GM21737 (cell line): ENCODE results near the gene UBXN2A.
"Not testable (repeated sequence)": the region's sequence is repeated elsewhere in the genome, so short reads cannot be mapped to it uniquely, and the experiment has no call there.

ENCODE experiments used
- ATAC-seq: cut with Tn5 transposase; IDR thresholded peaks from one replicate; pipeline ENCODE4 v1.9.1; 2021; ENCODE audit warnings: mild to moderate bottlenecking, moderate library complexity; ENCODE audit not compliant: unreplicated experiment

Gene UBXN2A

DNA sequence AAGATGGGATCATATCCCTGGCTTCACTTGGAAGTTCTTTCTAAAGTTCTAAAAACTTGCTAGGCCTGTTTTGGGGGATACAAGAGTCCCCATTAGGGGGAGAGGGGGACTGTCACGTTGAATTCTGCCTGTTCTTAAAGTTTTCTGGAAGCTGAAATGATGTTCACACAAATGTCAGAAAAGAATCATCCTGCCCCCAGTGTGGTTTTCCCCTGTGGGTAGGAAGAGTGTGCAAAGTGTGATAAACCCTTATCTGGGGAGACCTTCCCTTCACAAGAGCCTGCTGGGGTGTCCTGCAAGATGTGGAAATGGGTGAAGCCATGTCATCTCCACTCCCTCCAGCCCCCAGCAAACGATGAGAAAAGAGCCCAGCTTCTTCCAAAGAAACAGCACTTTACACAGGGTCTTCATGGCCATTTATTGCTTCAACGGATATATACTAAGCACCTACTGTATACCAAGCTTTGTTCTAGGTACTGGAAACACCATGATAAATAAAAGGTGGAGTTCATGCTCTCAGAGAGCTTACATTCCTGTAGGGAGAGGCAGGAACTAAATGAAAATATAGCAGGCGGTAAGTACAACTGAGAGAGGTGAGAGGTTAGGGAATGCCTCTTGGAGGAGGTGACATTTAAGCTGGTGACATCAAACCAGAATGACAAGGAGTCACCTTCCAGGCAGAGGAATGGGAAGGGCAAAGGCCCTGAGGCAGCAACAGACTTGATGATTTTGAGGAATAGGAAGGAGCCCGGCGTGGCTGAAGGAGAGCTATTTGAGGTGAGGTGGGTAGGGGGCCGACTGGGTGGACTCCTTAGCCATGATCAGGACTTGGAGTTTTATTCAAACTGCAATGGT, 71.2 kb downstream of the UBXN2A start:
- no peak for ATAC-seq

DNA sequence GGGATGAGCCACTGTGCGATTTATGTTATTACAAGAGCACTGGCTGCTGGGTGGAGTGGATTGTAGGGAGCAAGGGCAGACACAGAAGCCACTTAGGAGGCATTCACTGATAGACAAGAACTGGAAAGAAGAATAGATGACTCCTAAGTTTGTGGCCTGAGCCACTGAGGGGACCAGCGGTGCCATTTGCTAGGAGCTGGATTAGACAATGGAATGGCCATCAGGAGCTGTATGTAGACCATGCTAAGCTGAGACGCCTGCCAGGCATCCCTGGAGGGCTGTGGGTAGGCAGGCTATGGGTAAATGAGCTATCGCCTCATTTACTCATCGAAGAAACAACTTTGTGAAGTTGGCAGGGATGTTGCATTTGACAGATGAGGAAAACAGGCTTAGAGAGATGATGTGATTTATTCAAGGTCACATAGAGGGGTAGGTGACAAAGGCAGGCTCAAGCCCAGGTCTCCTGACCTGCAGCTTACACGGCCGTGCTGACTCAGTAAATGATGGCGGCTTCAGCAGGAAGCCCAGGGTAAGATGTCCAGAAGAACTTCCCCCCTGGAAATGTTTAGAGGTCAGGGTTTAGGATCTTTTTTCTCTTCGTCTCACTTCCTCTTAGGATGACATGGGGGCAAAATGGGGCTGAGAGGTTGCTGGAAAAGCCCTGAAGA, 72.4 kb downstream of the UBXN2A start:
- no peak for ATAC-seq

DNA sequence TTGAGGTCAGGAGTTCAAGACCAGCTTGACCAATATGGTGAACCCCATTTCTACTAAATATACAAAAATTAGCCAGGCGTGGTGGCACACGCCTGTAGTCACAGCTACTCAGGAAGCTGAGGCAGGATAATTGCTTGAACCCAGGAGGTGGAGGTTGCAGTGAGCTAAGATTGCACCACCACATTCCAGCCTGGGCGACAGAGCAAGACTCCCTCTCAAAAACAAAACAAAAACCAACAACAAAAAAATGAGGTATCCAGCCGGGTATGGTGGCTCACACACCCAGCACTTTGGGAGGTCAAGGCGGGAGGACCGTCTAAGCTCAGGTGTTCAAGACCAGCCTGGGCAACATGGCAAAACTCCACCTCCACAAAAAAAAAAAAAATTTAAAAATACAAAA, 74.6 kb downstream of the UBXN2A start:
- not testable (repeated sequence) for ATAC-seq

DNA sequence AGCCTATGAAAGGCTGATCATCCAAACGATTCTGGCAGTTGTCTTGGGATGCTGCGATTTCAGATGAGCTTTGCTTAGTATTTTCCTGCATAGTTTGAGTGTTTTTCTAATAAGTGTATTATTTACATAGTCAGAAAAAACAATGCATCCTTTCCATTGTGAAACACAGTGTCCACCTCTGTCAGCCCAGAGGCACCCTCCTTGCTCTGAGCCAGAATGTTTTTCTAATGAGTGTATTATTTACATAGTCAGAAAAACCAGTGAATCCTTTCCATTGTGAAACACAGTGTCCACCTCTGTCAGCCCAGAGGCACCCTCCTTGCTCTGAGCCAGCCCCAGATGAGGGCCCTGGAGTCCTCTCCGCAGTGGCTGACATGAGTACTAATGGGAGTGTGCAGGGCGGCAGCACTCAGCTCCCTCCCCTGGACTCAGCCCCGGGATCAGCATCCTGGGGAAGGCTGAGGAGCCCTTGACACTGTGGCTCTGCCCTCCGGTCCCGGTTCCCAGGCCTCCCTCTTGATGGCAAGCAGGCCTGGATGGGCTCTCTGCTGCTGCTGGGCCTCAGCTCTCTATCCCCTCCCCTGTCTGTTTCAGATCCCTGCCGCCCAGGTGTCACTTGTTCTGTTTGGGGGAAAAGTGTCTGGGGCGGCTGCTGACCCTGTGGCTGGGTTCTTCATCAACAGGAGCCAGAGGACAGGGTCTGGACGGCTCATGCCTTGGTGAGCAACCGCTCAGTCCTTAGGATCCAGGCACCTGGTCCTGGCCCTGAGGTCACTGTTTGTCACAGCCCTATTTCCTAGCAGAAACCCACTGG, 75.5 kb downstream of the UBXN2A start:
- no peak for ATAC-seq

DNA sequence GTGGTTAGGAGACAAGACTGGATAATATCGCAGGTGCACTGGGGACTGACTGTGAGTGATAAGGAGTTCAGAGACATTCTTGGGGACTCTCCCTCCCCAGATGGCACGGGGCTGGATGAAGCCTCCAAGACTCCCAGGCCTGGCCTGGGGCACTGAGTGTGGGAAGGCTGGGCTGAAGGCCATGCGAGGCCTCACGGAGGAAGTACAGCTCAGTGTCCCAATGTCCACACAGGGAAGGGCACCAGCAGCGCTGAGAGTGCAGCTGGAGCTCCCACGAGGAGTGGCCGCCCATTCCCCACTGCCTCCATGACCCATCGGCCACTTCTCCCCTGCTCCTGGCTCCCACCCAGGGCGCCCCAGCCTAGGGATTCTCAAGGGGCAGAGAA, 76.1 kb downstream of the UBXN2A start:
- ATAC-seq = no peak

DNA sequence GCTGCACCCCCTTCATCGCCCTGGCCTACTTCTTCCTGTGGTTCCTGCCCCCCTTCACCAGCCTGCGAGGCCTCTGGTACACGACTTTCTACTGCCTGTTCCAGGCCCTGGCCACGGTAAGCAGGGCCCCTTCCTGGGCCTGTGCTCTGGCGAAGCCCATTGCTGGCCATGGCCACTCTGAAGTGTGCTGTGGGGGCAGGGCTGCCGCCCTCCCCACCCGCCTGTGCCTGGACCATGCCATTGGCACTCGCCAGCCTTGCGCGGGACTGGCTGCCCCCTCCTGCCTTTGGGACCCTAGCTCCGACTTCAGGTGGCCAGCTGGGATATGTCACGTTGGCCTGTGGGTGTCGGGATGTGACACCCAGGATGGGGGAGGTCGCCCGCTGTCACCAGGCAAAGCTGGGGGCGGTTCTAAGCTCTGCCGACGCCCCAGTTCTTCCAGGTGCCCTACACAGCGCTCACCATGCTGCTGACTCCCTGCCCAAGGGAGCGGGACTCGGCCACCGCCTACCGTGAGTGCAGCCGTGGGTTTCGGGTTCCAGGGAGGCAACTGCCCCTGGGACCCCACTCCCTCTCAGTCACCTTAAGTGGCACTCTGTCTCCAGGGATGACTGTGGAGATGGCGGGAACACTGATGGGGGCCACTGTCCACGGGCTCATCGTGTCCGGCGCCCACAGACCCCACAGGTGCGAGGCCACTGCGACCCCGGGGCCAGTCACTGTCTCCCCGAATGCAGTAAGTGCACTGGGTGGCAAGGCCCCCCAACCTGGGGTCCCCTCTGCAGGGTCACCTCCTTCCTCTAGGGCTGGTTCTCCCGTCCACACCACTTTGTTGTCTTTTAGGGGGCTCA, 76.8 kb downstream of the UBXN2A start:
- ATAC-seq = no peak

DNA sequence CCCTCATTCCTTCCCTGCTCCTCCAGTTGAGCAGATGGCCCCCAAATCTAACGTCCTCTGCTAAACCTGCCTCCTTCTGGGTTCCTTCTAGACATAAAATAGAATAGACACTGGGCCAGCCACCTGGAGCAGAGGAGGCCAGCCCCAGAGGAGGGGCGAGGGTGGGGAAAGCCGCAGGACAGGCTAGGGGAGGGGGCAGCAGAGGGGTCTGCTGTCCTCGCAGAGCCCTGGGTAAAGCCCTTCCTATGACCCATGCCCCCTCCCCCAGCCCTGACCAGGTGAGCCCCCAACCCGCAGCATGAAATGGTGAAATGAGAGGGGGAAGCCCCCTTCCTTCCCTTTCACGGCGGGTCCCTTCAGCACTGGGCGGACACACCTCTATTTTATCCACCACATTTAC, 77.4 kb downstream of the UBXN2A start:
- ATAC-seq = no peak

DNA sequence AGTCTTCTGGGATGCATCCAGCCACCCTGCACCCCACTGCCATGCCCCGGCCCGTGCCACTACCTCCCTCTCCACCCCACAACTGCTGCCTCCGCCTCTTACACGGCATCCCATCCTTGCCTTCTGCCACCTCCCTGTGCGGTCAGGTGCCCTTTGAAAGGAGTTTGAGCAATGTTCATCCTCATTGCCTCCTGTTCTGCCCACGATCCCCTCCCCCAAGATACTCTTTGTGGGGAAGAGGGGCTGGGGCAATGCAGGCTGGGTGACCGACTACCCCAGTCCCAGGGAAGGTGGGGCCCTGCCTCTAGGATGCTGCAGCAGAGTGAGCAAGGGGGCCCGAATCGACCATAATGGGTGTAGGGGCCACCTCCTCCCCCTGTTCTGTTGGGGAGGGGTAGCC, 78.0 kb downstream of the UBXN2A start:
- no peak for ATAC-seq

DNA sequence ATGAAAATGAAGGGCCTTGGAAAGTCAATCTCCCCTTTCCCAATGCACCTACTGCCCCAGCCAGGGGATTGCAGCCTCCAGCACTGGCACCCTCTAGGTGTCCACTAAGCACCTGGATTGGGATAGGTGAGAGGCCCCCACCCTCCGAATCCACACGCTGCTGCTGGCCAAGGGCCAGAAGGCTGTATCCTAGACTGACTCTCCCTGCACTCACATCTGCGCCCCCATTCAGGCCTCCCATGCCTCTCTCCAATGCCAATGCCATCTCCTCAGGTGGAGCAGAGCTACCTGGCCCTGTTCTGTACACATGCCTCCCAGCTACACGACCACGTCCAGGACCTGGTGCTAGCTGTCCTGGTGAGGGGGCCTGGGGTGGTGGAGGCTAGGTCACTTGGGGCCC, 79.5 kb downstream of the UBXN2A start:
- no peak for ATAC-seq

DNA sequence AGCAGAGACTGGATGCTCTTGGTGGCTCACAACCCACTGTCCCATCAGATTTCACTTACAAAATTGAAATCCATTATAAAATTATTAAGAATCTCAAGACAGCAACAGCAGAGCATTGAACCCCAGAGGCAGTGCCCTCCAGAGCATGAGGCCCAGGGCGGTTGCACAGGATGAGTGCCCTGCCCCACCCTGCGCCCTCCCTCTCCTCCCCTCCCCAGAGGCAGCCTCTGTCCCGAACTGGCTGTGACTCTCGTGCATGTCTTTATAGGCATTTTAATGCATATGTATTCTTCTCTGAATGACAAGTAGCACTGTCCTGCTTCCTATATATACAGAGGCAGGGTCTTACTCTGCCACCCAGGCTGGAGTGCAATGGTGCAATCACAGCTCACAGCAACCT, 80.0 kb downstream of the UBXN2A start:
- ATAC-seq = no peak

DNA sequence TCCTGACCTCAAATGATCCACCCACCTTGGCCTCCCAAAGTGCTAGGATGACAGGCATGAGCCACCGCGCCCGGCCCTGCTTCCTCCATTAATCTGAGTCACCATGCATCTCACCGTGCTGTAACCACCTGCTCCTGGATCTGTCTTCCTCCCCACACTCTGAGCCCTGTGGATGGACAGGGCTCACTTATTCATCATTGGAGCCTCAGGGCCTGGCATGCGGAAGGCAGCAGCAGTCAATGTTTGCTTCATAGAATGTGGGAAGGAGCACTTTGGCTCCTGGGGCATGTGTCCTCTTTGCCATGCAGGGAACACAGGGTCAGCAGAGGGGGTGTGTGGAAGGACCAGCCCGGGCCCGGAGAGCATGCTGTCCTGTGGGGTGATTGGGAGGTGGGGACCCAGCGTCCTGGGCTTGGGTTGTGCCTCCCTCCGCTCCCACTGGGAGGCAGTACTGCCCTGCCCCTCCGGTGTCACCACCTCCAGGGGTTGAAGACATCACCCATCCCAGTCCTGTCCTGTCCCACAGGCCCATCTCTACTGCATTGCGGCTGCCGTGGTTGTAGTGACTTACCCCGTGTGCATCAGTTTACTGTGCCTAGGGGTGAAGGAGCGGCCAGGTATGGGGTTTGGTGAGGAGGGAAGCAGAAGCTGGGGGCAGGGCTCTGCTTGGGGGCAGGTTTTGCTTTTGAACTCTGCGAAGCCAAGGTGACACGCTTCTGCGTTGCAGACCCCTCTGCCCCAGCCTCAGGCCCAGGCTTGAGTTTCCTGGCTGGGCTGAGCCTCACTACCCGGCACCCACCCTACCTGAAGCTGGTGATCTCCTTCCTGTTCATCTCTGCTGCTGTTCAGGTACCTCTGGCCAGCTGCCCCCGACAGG, 81.1 kb downstream of the UBXN2A start:
- no peak for ATAC-seq

DNA sequence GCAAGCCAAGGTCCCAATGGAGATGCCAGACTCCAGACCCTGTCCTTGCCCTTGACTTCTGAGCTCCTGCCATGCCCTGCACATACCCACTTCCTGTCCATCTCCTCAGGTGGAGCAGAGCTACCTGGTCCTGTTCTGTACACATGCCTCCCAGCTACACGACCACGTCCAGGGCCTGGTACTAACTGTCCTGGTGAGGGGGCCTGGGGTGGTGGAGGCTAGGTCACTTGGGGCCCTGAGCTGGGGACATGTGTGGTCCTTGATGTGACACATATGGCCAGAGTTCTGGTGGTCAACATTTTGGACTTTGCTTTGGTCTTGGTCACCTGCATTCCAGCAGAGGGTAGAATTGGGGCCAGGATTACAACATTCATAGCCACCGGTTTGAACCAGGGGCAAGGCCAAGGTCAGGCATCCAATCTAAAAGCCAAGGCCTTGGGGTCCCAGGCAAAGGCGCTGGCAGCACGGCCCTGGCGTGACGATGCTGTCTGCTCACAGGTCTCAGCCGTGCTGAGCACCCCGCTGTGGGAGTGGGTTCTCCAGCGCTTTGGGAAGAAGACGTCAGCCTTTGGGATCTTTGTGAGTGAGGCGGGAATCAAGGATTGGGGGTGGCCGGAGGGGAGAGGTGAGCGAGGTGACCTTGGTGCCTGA, 82.2 kb downstream of the UBXN2A start:
- no peak for ATAC-seq

DNA sequence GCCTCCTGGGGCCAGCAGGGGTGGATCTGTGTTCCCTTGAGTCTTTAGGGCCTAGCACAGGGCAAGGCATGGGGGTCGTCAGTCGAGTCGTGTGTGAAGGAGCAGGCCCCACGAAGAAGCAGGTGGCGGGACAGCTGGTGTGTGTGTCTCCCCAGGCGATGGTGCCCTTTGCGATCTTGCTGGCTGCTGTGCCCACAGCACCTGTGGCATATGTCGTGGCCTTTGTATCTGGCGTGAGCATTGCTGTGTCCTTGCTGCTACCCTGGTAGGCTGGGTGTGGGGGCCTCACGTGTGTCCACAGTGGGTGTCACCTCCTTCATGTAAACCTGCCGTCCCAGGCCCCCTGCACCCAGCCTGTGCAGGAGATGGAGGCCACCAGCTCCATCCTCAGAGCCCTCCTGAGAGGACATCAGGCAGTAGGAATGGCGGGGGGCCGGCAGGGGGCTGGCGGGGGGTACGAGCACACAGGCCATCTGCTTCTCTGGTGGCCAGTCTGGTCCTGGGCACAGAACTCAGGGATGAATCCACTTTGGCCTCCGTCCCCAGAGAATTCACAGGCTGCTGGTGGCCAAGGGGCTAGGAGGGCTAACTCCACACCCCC, 82.8 kb downstream of the UBXN2A start:
- no peak for ATAC-seq

DNA sequence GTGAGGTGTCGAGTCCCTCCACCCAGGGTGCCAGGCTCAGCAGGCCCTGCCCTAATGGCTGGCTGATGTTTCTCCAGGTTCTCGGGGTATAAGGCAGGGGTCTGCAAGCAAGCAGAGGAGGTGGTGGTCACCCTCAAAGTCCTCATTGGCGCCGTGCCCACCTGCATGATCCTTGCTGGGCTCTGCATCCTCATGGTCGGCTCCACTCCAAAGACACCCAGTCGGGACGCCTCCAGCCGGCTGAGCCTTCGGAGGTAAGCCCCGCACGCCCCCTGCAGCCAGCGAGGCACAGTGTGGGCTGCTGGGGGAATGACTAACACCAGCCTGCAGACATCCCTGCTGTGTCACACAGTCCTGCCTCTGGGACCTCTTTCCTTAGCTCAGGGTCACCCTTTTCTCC, 83.8 kb downstream of the UBXN2A start:
- ATAC-seq = no peak

DNA sequence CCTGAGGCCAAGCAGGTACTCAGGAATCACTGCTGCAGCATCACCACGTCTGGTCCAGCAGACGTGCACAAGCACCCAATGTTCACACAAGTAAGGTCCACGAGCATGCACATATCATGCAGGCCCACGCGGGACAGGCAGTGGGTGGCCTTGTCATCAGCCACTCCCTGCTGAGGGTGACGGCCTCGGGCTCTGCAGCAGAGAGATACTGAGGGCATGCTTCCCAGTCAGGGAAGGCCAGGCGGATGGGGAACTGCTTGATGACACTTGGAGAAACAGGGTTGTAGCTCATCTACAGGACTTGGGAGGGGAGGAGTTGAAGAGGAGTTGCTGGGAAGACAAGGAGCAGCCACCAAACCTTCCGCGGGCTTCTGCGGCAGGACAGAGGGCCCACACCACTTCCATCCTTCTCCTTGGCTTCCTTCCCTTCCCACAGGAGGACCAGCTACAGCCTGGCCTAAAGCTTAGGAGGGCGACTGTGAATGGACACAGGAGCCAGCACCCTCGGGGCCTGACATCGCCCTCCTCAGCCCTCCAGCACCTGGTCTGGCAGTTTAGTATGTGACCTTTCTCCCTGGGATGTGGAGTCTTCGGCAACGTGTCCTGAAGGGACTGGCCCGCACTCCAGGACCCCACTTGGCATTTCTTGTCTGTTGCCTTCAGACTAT, 84.9 kb downstream of the UBXN2A start:
- no peak for ATAC-seq

DNA sequence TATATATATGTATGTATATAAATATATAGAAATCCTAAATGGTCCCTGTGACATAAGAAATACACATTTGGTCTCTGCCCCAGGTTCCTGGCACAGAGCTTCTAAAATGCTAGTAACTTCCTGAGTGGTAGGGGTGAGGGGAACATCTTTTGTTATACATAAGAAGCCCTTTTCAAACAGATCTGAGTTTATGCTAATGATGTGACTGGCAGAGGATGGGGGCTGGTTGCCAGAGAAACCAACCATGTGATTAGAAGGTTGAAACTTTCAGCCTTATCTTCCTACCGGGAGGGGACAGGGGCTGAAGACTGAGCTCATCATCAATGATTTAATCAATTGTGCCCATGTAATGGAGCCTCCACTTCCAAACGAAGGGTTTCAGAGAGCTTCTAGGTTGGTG, 86.0 kb downstream of the UBXN2A start:
- no peak for ATAC-seq

DNA sequence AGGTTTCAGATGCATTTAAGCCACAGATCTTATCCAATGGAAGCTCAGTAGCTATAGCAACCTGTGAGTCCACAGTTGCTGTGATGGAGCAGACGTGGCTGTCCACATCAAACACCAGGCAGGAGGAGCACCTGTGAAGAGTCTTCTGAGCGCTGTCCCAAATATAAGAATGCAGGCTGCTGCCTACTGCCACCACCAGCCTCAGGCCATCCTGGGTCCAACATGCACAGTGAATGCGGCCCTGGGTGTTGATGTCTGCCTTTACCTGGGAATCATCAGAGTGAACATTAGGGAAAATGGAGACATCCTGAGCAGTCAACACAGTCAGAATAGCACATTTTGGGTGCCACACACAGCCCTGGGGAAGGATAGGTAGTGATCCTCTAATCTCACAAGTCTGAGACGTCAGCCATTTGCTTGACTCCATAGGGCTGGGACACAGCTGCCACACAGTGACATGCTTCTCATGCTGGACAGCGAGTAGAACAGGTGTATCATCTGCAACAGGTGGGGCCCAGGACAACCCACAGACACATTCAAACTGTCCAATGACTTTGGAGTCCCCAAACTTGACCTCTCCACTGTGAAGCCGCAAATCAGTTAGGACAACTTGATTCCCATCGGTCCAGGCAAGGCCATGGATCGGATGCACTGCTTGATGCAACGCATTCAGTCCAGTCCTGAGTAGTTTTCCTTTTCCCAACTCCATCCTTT, 98.7 kb downstream of the UBXN2A start:
- no peak for ATAC-seq

DNA sequence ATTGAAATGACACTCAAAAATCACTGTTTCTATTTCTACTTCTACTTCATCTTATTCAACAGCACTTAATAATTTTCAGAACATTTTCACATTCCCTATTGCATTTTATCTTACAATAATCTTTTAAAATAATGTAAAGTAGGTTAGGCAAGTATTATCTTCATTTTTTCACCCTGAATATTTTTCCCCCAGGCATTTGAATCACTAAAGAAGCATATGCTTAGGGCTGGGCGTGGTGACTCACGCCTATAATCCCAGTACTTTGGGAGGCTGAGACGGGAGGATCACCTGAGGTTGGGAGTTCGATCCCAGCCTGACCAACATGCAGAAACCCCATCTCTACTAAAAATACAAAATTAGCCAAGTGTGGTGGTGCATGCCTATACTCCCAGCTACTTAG, 100.2 kb downstream of the UBXN2A start:
- ATAC-seq = no peak
